ENCODE measurements around the gene ZNF263. TPM values are rescaled to one million over a fixed set of nuclear protein-coding genes. Genes with fewer than 3 reads are reported as not detected.

Gene ZNF263
- total and polyA plus RNA-seq, 9 of the 15 experiments (the other 6 are each of a cell fraction or from before 2014, with no cell fraction given): 4.6 to 48.3 (median 31.8) TPM

GRCh38 chr16:3282730-3283542 is at the start of gene ZNF263 (continued):
- TF ChIP-seq ARNT (IDR thresholded peaks at IDR 0.05) (peak in 1 of 2 experiments; percentile 71; a peak in 1 of 4 replicates), BRD9 (IDR thresholded peaks at IDR 0.05; ENCODE audit: low read depth, partially characterized antibody) (peak; percentile 96), CXXC5 (CRISPR knock-in tag; IDR thresholded peaks at IDR 0.05) (peak; percentile 85), DMBX1 (CRISPR knock-in tag; IDR thresholded peaks at IDR 0.05; ENCODE audit: borderline replicate concordance) (0 out of 2 replicates have a peak, but pooled peaks have one; percentile 36), CREBBP (IDR thresholded peaks at IDR 0.05; ENCODE audit: low read depth, low read length) (no peak), ETS1 (conservative IDR thresholded peaks at IDR 0.05; ENCODE audit: control insufficient read depth, low read depth, low read length) (peak; percentile 92), HCFC1 (IDR thresholded peaks at IDR 0.05; ENCODE audit: low read depth, low read length) (peak; percentile 91), ZNF449 (CRISPR knock-in tag; IDR thresholded peaks at IDR 0.05) (no peak), PHB (CRISPR knock-in tag; IDR thresholded peaks at IDR 0.05) (no peak), BRF2 (IDR thresholded peaks at IDR 0.05; ENCODE audit: borderline replicate concordance, insufficient read depth, insufficient read length) (no peak), XRCC5 (IDR thresholded peaks at IDR 0.05; ENCODE audit: low read depth, low read length) (no peak; the same call in 1 of the 2 replicates), SRF (CRISPR knock-in tag; IDR thresholded peaks at IDR 0.05) (peak in 1 of 2 experiments; percentile 61; a peak in 1 of 4 replicates), SOX6 (IDR thresholded peaks at IDR 0.05) (peak; percentile 42; the same call in 1 of the 2 replicates), NFYB (IDR thresholded peaks at IDR 0.05; ENCODE audit: extremely low read depth, insufficient read length) (peak; percentile 93), KAT7 (CRISPR knock-in tag; IDR thresholded peaks at IDR 0.05; ENCODE audit: borderline replicate concordance) (no peak), E2F3 (CRISPR knock-in tag; IDR thresholded peaks at IDR 0.05) (peak; percentile 69; the same call in 1 of the 2 replicates), ZNF311 (CRISPR knock-in tag; IDR thresholded peaks at IDR 0.05) (no peak), KLF10 (CRISPR knock-in tag; IDR thresholded peaks at IDR 0.05) (no peak), CHD1 (IDR thresholded peaks at IDR 0.05; ENCODE audit: low read length) (peak; percentile 94), TAF1 (IDR thresholded peaks at IDR 0.05; ENCODE audit: control insufficient read depth, extremely low read depth, insufficient read depth, low read length, severe bottlenecking) (peak; percentile 63), ZBTB12 (CRISPR knock-in tag; IDR thresholded peaks at IDR 0.05) (peak; percentile 91), NCOA1 (IDR thresholded peaks at IDR 0.05; ENCODE audit: low read depth) (peak; percentile 32; the same call in 1 of the 2 replicates), NFE2 (IDR thresholded peaks at IDR 0.05; ENCODE audit: low read depth) (0 out of 2 replicates have a peak, but pooled peaks have one; percentile 21), ZNF431 (CRISPR knock-in tag; IDR thresholded peaks at IDR 0.05) (no peak)
